Jurkat, Clone E6-1 (cell line): ENCODE data around the gene SPECC1L.

Experiments used
- DNase-seq: peaks from one replicate; pipeline ENCODE4 v3.0.0-alpha.2; 2011; ENCODE audit warnings: low read depth, low spot score
- H3K4me3 ChIP-seq: 2 replicates; pipeline ENCODE4 v1.5.1; 2011; ENCODE audit warnings: mild to moderate bottlenecking, low read length, control low read depth, moderate library complexity

SPECC1L gene

DNA sequence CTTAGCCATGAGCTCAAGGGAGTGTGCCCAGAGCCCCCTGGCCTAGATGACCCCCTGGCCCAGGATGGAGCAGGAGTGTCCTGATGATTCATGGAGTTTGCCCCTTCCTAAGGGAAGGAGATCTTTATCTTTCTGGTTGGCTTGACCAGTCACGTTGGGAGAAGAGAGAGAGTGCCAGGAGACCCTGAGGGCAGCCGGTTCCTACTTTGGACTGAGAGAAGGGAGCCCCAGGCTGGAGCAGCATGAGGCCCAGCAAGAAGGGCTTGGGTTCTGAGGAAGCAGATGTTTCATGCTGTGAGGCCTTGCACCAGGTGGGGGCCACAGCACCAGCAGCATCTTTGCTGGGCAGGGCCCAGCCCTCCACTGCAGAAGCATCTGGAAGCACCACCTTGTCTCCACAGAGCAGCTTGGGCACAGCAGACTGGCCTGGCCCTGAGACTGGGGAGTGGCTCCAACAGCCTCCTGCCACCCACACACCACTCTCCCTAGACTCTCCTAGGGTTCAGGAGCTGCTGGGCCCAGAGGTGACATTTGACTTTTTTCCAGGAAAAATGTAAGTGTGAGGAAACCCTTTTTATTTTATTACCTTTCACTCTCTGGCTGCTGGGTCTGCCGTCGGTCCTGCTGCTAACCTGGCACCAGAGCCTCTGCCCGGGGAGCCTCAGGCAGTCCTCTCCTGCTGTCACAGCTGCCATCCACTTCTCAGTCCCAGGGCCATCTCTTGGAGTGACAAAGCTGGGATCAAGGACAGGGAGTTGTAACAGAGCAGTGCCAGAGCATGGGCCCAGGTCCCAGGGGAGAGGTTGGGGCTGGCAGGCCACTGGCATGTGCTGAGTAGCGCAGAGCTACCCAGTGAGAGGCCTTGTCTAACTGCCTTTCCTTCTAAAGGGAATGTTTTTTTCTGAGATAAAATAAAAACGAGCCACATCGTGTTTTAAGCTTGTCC is 171.0 kb downstream of the SPECC1L start:
- no peak for DNase-seq
- no peak overlapping the region for H3K4me3 ChIP-seq

DNA sequence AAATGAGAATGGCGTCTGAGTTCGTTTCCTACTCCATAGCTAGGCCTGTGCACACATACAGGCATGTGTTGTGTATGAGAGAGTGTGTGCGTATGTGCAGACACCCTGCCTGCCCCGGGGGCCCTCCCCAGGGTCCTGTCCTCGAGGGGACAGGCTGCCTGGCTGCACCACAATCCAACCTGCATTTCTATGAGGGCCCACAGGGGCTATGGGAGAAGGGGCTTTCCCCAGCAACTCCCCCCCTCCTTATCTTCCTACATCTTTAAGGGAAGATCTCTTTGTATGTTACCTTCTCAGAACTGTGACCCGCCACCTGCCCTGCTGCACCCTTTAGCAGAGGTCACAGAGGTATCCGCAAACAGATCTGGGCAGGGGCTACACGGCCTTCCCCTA is 171.7 kb downstream of the SPECC1L start:
- H3K4me3 ChIP-seq: no peak overlapping the region
- DNase-seq: no peak

DNA sequence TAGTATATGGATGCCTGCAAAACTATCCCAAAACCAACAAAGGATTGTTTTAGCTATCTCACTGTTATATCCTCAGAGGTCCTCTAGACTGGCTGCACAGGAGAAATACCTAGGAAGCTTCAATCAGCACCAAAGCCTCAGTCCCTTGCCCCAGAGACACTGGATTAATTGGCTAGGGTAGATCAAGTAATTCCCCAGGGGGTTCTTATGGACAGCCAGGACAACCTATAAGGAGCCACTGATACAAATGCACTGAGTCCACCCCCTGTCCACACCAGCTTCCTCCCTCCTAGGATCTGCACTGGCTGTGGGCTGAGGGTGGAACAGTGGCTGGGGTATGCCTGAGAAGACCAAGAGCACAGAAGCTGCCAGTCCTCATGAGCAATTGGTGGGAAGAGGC is 173.0 kb downstream of the SPECC1L start:
- DNase-seq: no peak
- H3K4me3 ChIP-seq: no peak overlapping the region

DNA sequence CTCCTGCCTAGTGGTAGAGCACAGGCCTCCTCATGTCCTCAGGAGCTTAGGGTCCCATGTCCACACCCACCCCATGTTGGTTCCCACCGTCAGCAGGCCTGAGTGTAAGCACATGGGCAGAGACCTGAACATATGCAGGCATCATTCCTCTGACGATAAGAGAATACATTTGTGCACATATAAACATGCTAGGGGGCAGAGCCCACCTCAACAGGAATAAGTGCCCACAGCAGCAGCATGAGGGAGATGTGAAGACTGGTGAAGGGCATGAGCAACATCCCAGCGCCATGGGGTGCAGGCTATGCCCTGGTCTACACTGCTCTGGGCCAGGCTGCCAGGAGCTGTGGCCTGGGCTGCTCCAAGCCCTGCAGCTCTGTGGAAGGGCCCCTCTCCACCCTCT is 173.6 kb downstream of the SPECC1L start:
- H3K4me3 ChIP-seq: no peak overlapping the region

DNA sequence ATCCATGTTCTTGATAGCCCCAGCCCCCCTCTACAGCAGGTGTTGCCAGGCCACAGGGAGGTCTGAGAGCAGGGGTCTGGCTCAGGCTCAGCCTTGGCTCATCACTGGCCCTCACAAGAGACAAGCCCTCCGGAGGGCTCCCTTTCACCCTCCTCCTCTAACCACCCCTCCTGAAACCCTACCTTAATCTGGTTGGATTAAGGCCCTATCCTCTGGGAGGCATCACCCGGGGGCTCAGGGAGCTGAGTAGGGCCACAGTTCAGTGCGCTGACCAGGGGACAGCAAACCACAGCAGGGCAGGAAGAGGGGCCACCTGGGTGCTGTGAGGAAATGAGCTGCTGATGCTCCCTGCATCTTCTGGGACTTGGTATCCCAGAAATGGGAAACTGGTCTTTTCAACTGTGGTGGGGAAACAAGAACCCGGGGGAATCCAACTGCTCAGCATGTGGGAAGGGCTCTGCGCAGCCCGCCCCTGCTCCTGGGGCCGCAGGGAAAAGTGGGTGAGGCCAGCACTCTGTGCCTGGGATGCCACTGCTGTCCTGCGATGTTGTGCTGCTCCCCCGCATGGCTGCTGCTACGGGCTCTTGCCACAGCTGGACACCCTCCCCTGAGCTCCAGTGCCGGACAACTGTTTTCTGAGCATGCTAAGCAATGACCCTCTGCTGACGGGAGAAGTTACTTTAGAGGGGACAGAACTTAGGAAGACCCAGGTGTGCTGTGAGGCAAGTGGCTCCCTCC is 174.3 kb downstream of the SPECC1L start:
- no peak overlapping the region for H3K4me3 ChIP-seq
- DNase-seq: no peak

More for the DNA sequence above, 173.6 kb downstream of the SPECC1L start:
- DNase-seq: no peak

DNA sequence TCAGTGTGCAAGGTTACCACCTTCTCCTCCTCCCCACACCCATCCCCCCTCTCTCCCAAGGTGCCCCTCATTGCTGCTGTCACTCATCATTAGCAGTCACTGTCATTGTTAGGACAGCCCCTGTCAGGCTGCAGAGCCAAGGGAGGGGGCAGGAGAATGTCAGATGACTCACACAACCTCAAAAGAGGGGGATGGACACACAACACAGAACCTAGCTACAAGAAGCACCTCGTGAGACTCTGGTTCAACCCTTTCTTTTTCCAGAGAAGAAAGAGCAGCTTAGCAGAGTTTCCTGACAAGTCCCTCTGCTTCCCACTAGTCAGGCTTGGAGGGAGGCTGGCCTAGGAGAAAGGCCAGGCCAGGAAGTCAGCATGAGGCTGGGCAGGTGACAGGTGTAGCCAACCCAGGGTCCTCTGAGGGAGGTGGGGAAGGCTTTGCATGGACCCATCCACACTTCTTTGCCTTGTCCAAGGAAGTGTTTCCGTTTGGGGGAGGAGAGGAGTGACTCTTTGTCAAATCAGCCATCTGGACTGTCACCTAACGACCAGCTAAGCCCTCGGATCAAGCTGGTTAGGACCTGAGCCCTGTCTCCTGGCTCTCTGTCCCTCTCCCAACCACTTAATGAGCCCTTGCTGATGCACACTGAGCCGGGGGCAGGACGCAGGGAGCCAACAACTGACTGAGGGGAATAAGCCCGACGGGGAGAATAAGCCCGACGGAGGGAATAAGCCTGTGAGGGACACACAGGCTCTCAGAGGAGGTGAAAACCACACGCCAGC is 175.0 kb downstream of the SPECC1L start:
- no peak for DNase-seq
- no peak overlapping the region for H3K4me3 ChIP-seq

DNA sequence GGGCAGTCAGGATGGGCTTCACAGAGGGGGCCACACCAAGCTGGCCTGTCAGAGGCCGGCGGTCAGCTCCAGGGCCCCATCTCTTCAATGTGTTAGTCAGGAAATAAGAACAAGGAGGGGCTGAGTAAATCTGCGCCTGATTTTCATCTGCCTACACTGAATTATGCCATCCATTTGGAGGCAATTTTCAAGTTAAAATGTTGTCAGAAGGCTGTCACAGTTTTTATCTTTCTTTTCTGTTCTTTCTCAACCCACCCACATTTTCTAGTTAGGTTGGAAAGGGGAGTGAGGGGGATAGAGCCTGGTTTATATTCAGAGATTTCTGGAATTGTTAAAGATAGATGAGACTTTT is 175.6 kb downstream of the SPECC1L start:
- DNase-seq: no peak
- H3K4me3 ChIP-seq: no peak overlapping the region

DNA sequence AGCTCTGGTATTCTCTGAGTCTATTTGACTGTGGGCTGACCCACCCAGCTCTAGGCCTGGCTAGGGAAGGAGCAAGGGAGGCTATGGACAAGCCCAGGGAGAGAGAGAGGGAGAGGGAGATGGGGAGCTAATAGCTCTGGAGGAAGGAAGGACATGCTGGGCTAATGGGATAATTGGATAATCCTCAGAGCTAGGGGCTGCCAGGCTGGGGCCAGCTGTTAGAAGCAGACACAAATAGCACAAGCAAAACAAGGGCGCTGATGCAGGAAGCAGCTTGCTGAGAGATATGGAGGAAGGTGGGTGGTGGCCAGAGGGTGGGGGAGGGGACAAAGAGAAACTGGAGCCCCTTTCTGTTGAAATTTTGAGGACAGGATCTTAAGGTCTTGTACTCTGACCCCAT is 180.0 kb downstream of the SPECC1L start:
- no peak overlapping the region for H3K4me3 ChIP-seq
- DNase-seq: no peak

DNA sequence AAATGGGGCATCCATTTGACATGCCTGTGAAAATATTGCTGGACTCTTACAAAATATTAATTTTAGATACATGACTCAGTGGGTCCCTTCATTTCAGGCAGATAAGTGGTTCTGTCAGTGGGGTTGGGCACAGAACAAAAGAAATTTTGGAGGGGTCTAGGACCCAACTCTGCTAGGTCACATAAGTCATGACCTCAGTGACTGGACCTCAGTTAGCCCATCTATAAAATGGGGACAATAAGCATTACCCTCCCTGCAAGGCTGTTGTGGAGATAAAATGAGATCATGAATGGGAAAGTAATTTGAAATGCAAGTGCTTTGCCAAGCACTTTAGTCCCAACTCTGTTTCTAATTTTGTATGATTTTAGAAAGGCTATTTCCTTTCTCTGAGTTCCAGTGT is 180.5 kb downstream of the SPECC1L start:
- H3K4me3 ChIP-seq: no peak overlapping the region
- DNase-seq: no peak

DNA sequence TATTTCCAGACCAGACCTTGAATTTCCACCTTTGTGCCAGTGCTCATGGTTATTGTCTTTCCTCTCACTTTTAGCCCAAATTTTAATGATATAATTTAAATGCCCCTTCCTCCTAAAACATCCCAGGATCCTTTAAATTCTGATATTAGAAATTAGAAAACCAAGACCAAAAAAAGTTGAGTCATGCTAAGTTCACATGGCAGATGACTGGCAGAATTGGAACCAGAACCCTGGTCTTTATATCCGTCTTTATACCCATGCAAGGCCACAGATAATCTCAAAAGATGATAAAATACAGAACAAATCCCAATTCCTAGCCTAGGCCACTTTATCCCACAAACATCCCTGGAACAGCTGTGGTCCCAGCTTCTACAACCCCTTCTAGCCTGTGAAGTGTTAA is 183.2 kb downstream of the SPECC1L start:
- no peak overlapping the region for H3K4me3 ChIP-seq
- no peak for DNase-seq

DNA sequence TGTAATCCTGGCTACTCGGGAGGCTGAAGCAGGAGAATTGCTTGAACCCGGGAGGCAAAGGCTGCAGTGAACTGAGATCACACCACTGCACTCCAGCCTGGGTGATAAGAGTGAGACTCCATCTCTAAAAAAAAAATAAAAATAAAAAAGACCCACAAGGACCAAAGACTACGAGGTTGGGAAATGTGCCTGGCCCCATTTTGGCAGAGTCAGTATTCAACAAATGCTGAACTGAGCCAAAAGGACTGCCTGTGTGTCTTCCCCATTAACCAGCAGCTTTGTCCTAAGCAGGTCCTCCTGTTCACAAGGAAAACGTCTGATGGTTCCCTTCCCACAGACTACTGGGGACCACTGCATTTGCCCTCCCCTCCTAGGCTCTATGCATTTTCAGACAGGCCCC is 184.4 kb downstream of the SPECC1L start:
- no peak overlapping the region for H3K4me3 ChIP-seq
- no peak for DNase-seq

DNA sequence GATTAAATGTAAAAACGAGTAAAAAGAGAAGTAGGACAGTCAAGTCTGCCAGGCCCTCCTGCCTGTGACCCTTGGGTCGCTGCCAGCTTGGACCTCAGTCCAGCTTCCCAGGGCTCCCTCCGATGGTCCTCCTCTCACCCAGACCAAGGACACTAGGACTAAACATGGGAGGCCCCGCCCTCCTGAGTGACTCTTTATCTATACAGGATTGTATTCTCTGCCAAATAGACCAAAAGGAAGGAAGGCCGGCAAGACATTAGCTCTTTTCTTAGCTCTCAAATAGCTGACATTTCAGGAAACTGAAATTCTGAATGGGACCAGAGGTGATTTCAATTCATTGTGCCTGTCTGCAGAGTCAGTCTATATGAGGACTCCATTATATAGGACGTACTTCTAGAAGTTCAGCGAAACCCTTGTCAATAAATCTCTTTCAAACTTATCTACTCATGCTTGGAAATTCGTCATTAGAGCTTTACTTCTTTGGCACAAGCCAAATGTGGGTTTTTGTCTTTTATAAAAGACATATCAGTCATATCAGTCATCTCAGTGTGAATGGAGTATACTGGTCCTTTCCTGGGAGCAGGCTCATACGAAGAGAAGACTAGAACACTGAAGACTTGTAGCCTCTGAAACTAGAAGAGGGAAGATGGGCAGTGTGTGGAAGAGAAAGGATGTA is 185.3 kb downstream of the SPECC1L start:
- DNase-seq: no peak
- no peak overlapping the region for H3K4me3 ChIP-seq

DNA sequence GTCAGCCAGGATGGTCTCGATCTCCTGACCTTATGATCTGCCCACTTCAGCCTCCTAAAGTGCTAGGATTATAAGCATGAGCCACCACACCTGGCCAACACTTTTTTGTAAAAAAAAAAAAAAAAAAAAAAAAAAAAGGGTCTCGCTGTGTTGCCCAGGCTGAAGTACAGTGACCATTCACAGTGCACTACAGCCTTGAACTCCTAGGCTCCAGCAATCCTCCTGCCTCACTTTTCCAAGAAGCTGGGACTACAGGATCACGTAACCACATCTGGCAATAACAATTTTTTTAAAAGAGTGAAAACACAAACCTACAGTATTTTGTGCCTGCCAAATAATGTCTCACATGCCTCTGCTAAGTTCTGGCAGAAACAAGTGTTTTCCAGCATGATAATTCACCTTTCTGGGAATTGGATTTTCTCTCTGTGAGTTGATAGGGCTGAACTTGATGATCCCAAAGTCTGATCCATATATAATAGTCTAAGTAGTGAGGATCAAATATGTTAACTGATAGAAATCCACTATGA is 187.3 kb downstream of the SPECC1L start:
- no peak overlapping the region for H3K4me3 ChIP-seq
- no peak for DNase-seq

DNA sequence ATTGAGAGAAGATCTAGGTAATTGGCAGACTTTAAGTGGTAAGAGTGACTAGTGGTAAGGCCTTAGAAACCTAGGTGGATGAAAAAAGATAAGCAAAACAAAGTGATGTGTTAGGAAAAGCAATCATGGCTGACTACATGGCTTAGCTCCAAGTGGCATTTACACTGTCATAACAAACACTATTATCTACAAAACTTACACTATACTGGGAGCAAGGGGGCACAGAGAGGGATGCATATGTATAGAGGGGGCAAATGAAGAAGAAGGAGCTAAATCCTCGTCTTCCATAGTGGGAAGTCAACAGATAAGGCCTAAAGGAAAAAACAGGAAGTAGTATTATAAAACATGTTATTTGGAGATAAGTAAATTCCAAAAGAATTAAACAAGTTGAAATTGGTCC is 189.3 kb downstream of the SPECC1L start:
- no peak overlapping the region for H3K4me3 ChIP-seq
- DNase-seq: no peak

DNA sequence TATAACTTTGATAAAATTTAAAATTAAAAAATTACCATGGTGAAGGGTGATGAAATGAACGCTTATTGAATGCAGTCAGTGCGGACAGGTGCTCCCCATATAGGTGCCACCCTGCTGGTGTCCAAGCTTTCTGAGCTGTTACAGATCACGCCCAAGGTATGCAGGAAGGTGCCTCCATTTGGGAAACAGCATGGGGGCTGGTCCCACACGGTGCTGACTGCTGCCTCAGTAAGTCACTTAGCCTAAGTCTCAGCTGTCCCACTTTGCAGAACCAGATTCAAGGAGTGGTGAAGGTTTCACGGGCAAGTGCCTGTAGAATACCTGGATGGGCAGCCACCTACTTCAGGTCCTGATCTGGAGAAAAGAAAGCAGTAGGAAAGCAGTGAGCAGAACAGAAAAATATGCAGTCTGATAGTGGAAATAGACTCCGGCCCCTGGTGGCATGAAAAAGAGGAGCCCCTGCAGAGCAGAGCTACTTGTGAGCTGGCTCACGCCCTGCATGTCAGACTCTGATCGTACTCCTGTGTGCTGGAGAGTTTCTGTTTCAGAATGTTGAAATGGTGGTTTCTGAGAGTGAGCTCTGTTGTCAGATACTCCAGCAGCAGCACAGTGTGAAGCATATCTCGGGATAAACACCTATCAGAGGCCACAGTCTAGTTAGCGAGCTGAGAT is 189.9 kb downstream of the SPECC1L start:
- DNase-seq: no peak
- H3K4me3 ChIP-seq: no peak overlapping the region

DNA sequence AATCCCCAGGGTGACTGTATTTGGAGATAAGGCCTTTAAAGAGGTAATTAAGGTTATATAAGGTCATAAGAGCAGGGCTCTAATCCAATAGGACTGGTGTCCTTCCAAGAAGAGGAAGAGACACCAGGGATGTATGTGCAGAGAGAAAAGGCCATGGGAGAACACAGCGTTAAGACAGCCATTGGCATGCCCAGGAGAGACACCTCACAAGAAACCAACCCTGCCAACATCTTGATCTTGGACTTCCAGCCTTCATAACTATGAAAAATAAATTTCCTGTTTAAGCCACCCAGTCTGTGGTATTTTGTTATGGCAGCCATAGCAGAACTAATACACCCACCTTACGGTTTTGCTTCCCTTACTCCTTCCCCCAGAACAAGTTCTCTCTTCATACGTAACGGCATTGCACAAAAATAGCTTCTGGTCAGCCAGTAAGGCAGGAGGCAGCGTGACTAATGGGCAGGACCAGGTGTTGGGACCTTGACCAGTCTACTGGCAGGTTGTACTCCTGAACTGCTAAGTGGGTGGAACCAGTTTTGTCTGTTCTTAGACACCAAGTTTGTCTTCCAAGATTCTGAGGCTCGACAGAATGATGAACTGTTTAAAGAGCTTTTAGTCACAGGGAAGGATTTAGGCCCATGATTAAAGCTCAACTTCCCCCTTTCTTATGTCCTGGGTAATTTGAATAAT is 192.6 kb downstream of the SPECC1L start:
- no peak overlapping the region for H3K4me3 ChIP-seq
- DNase-seq: no peak

DNA sequence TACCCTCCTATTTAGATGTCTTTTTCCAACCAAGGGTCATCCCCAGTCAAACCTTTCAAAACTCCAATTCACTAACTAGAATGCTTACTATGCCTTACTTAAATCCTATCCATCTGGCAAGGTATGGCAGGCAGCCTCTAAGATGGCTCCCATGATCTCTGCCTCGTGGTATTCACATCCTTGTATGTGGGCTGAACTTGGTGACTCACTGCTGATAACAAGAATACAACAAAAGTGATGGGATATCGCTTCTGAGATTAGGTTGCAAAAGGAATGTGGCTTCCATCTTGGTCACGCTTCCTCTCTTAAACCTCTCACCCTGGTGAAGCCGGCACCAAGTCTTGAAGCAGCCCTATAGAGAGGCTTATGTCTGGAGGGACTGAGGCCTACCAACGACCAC is 194.9 kb downstream of the SPECC1L start:
- no peak for DNase-seq
- no peak overlapping the region for H3K4me3 ChIP-seq

DNA sequence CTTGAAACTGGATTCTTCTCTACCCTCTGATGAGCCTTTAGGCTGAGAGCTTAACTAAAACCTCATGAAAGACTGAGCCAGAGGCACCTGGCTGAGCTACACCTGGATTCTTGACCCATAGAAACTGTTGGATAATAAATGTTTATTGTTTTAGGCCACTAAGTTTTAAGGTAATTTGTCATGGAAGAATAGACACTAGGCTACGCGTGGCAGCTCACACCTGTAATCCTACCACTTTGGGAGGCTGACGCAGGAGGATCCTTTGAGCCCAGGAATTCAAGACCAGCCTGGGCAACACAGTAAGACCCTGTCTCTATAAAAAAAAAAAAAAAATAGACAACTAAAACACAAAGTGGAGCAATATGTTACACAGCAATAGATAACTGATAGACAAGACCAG is 195.3 kb downstream of the SPECC1L start:
- H3K4me3 ChIP-seq: no peak overlapping the region
- no peak for DNase-seq
